Activated naive CD8-positive, alpha-beta T cell (primary cell): ENCODE measurements around the gene ELMOD2.
A peak's percentile ranks its signal among the peaks of the same experiment; 100 is the strongest.

Experiments used
- H3K27ac Mint-ChIP-seq: one replicate; pipeline ENCODE4 v1.8.0; 2021; ENCODE audit warnings: mixed read lengths
- H3K27me3 Mint-ChIP-seq: one replicate; pipeline ENCODE4 v1.8.0; 2021; ENCODE audit warnings: mixed read lengths
- H3K36me3 Mint-ChIP-seq: one replicate; pipeline ENCODE4 v1.8.0; 2021; ENCODE audit warnings: mixed read lengths
- H3K4me1 Mint-ChIP-seq: one replicate; pipeline ENCODE4 v1.8.0; 2021; ENCODE audit warnings: low read depth, mixed read lengths
- H3K4me3 Mint-ChIP-seq: one replicate; pipeline ENCODE4 v1.8.0; 2021; ENCODE audit warnings: mild to moderate bottlenecking, mixed read lengths
- H3K9me3 Mint-ChIP-seq: one replicate; pipeline ENCODE4 v1.8.0; 2021; ENCODE audit warnings: low read depth, mixed read lengths

Gene ELMOD2

GRCh38 chr4:140557831-140558435, 34.0 kb downstream of the ELMOD2 start:
- no peaks in the 10 kb centered on the region for H3K27me3 Mint-ChIP-seq
- no peaks in the 10 kb centered on the region for H3K9me3 Mint-ChIP-seq
- H3K4me1 Mint-ChIP-seq = peaks cover 17% of the 10 kb centered on the region
- no peak overlapping the region for H3K4me3 Mint-ChIP-seq
- peaks cover 2% of the 10 kb centered on the region for H3K36me3 Mint-ChIP-seq
- H3K27ac Mint-ChIP-seq = no peak overlapping the region

DNA sequence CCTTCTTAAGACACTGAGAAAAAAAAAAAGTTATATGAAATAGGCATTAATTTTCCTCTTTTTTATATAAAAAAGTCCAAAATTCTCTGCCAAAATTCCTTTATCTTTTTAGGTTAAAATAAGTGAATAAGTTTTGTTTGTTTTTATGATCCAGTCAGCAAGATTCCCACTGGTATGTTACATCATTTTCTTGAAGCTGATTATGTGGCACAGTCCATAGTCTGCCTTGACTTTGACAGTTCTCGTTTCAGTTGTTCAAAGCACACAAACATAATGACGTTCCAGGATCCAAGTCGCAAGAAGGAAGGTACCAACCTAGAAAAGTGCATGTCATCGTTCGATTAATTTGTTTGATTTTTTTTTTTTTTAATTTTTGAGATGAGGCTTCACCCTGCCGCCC, 35.7 kb downstream of the ELMOD2 start:
- H3K4me3 Mint-ChIP-seq = no peak overlapping the region
- H3K36me3 Mint-ChIP-seq = no peaks in the 10 kb centered on the region
- H3K27me3 Mint-ChIP-seq = peaks cover 2% of the 10 kb centered on the region
- no peaks in the 10 kb centered on the region for H3K9me3 Mint-ChIP-seq
- peaks cover 17% of the 10 kb centered on the region for H3K4me1 Mint-ChIP-seq
- H3K27ac Mint-ChIP-seq = no peak overlapping the region

GRCh38 chr4:140568507-140569306, 44.7 kb downstream of the ELMOD2 start, which contains the start of gene UCP1:
Gene UCP1, minus strand, starts transcription at chr4:140568961. Its CDS starts 232 bp downstream, at chr4:140568729.
- Mint-ChIP-seq H3K36me3 (peaks cover 13% of the 10 kb centered on the region), H3K4me1 (peaks cover 23% of the 10 kb centered on the region), H3K27me3 (peaks cover 43% of the 10 kb centered on the region), H3K27ac (no peak within 1 kb of the TSS), H3K9me3 (peaks cover 7% of the 10 kb centered on the region), H3K4me3 (peak within 1 kb of the TSS; percentile 90)

- H3K36me3 Mint-ChIP-seq = peaks cover 13% of the 10 kb centered on the region
- H3K9me3 Mint-ChIP-seq = peaks cover 7% of the 10 kb centered on the region
- H3K27me3 Mint-ChIP-seq = peaks cover 43% of the 10 kb centered on the region
- H3K4me3 Mint-ChIP-seq = peak overlapping the region; percentile 90
- H3K4me1 Mint-ChIP-seq = peaks cover 23% of the 10 kb centered on the region
- H3K27ac Mint-ChIP-seq = no peak overlapping the region
These were observed 45.3 kb downstream of the ELMOD2 start for GRCh38 chr4:140569307-140569638.

DNA sequence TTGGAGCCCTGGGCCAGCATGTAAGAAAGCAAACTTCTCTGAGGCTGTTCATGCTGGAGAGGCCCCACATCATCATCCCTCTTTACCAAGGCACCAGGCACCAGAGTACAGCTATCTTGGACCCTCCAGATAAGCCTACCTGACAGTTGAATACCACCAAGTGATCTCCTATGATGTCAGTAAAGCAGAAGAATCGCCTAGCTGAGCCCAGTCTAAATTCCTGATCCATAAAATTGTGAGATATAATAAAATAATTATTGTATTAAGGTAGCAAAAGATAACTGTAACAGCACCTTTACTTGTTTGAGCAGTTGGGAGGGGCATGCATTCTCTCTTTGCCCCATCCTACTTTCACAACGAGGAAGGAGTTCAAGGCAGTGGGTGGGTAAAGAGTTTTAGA, 47.7 kb downstream of the ELMOD2 start:
- peaks cover 43% of the 10 kb centered on the region for H3K27me3 Mint-ChIP-seq
- H3K4me3 Mint-ChIP-seq = no peak overlapping the region
- H3K9me3 Mint-ChIP-seq = peaks cover 7% of the 10 kb centered on the region
- peaks cover 13% of the 10 kb centered on the region for H3K36me3 Mint-ChIP-seq
- H3K4me1 Mint-ChIP-seq = peaks cover 23% of the 10 kb centered on the region
- no peak overlapping the region for H3K27ac Mint-ChIP-seq

GRCh38 chr4:140575489-140575888, 51.5 kb downstream of the ELMOD2 start:
- H3K9me3 Mint-ChIP-seq = peaks cover 3% of the 10 kb centered on the region
- H3K27me3 Mint-ChIP-seq = peaks cover 43% of the 10 kb centered on the region
- H3K4me3 Mint-ChIP-seq = no peak overlapping the region
- peaks cover 3% of the 10 kb centered on the region for H3K4me1 Mint-ChIP-seq
- no peak overlapping the region for H3K27ac Mint-ChIP-seq
- H3K36me3 Mint-ChIP-seq = peaks cover 11% of the 10 kb centered on the region

DNA sequence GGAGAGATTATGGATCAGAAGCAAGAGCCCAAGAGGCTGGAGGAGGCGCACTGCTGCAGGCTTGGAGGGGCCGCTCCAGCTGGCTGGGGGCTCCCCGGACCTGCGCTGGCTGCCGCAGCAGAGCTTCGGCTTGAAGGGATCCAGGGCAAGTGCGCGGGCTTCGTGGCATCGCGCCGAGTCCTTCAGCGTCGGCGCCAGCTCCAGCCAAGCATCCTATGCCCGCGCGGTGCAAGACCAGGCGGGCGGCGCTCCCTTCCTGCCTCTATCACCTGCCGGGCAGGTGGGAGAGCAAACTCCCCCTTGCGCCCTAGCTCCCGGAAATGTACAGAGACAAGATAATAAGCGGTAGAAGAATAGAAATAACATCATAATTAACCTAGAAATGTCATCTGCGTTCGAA, 55.3 kb downstream of the ELMOD2 start:
- Mint-ChIP-seq H3K4me3 (no peak overlapping the region), H3K36me3 (no peaks in the 10 kb centered on the region), H3K27me3 (peaks cover 25% of the 10 kb centered on the region), H3K9me3 (no peaks in the 10 kb centered on the region), H3K4me1 (peaks cover 3% of the 10 kb centered on the region), H3K27ac (no peak overlapping the region)

DNA sequence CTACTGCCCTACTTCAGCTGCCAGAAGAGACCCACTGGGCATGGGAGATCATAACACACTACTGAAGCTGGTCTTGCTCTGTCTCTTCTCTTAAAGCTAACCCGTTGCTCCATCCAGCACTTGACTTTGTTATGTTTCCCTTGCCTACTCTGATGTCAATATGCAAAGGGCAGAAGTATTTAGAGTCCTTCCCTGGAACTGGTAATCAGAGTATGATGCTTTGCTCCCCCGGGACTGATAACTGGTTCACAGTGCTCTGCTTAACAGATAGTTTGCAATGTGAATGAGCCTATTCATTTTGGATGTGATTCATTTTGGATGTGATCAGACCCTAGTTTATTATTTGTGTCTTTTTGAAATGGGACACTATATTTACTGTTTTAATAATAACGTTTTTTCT, 57.1 kb downstream of the ELMOD2 start:
- Mint-ChIP-seq H3K4me1 (peaks cover 3% of the 10 kb centered on the region), H3K36me3 (no peaks in the 10 kb centered on the region), H3K4me3 (no peak overlapping the region), H3K27me3 (peaks cover 25% of the 10 kb centered on the region), H3K9me3 (no peaks in the 10 kb centered on the region), H3K27ac (no peak overlapping the region)

GRCh38 chr4:140584439-140584838, 60.5 kb downstream of the ELMOD2 start:
- Mint-ChIP-seq H3K27ac (no peak overlapping the region), H3K4me1 (no peaks in the 10 kb centered on the region), H3K36me3 (no peaks in the 10 kb centered on the region), H3K9me3 (no peaks in the 10 kb centered on the region), H3K4me3 (no peak overlapping the region), H3K27me3 (peaks cover 3% of the 10 kb centered on the region)

GRCh38 chr4:140595065-140595464, 71.1 kb downstream of the ELMOD2 start:
- no peak overlapping the region for H3K27ac Mint-ChIP-seq
- peaks cover 11% of the 10 kb centered on the region for H3K27me3 Mint-ChIP-seq

DNA sequence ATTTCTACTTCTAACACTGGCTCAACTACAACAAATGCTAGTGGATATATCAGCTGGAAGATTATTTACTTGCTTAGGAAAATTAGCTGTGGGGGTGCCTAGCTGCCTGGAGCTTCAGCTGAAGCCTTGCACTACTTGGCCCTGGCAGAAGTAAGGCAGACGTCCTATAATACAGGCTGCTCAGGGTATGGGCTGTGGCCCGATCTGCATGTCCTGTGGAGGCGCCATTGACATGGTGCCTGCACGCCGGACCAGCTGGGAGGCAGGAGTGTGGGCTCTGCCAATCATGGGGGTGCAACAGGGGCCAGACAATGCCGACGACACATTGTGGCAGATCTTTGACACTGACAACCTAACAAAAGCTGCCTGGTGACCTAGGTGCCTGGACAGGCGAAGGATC, 76.4 kb downstream of the ELMOD2 start:
- no peaks in the 10 kb centered on the region for H3K4me1 Mint-ChIP-seq
- H3K27me3 Mint-ChIP-seq = peaks cover 7% of the 10 kb centered on the region
- H3K9me3 Mint-ChIP-seq = no peaks in the 10 kb centered on the region
- H3K36me3 Mint-ChIP-seq = no peaks in the 10 kb centered on the region
- H3K4me3 Mint-ChIP-seq = no peak overlapping the region
- no peak overlapping the region for H3K27ac Mint-ChIP-seq

More at GRCh38 chr4:140595065-140595464, 71.1 kb downstream of the ELMOD2 start:
- Mint-ChIP-seq H3K36me3 (no peaks in the 10 kb centered on the region), H3K4me3 (no peak overlapping the region), H3K9me3 (peaks cover 10% of the 10 kb centered on the region), H3K4me1 (no peaks in the 10 kb centered on the region)

DNA sequence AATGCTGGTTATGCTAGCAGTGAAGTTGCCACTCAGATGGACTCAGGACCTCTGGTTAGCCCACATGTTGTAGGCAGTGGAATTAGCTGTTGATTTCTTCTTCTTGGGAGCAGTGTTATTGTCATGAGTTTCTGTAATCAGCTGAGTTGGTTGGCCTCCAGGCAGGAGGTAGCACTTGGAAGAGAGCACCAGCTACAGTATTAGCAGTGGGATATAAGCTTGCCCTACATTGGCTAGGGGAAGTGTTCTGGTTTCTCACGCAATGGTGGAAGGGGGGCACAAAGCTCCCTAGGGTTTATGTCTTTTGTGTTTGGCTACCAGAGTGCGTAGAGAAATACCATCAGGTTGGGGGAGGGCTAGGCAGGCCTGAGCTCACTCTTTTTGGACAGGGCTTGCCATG, 78.7 kb downstream of the ELMOD2 start:
- Mint-ChIP-seq H3K36me3 (no peaks in the 10 kb centered on the region), H3K4me3 (no peak overlapping the region), H3K4me1 (no peaks in the 10 kb centered on the region), H3K27me3 (peaks cover 7% of the 10 kb centered on the region), H3K9me3 (no peaks in the 10 kb centered on the region), H3K27ac (no peak overlapping the region)

GRCh38 chr4:140603286-140603685, 79.3 kb downstream of the ELMOD2 start:
- Mint-ChIP-seq H3K4me1 (no peaks in the 10 kb centered on the region), H3K27me3 (peaks cover 7% of the 10 kb centered on the region), H3K4me3 (no peak overlapping the region), H3K27ac (no peak overlapping the region), H3K9me3 (no peaks in the 10 kb centered on the region), H3K36me3 (no peaks in the 10 kb centered on the region)
